Medulla oblongata (tissue), 1 donor: ENCODE results near the gene CYP4B1.

Source experiments
- DNase-seq: peaks from one replicate; pipeline ENCODE4 v3.0.0-alpha.2; 2015; ENCODE audit errors: extremely low spot score

Gene CYP4B1

GRCh38 chr1:46793126-46793525 is 5.7 kb upstream of the CYP4B1 start:
- no peak for DNase-seq

GRCh38 chr1:46797696-46798470 is 963 bp upstream of the CYP4B1 start:
- DNase-seq, result no peak

- no peak for DNase-seq
Observed at GRCh38 chr1:46800742-46801141, 1.9 kb downstream of the CYP4B1 start.

GRCh38 chr1:46801323-46802055 is 2.6 kb downstream of the CYP4B1 start:
- DNase-seq, result no peak

GRCh38 chr1:46802081-46802480 is 3.2 kb downstream of the CYP4B1 start:
- DNase-seq, result no peak

GRCh38 chr1:46802901-46803574 is 4.2 kb downstream of the CYP4B1 start:
- DNase-seq, result no peak

- no peak for DNase-seq
Observed at GRCh38 chr1:46804027-46804889, 5.4 kb downstream of the CYP4B1 start.

GRCh38 chr1:46804926-46805325 is 6.1 kb downstream of the CYP4B1 start:
- no peak for DNase-seq

- no peak for DNase-seq
Observed at GRCh38 chr1:46805755-46806154, 6.9 kb downstream of the CYP4B1 start.

- no peak for DNase-seq
Observed at GRCh38 chr1:46806196-46807020, 7.6 kb downstream of the CYP4B1 start.

GRCh38 chr1:46807046-46807972 is 8.5 kb downstream of the CYP4B1 start:
- no peak for DNase-seq

GRCh38 chr1:46809071-46809470 is 10.2 kb downstream of the CYP4B1 start:
- no peak for DNase-seq

- DNase-seq, result no peak
Observed at GRCh38 chr1:46809904-46810303, 11.1 kb downstream of the CYP4B1 start.

GRCh38 chr1:46810596-46810995 is 11.8 kb downstream of the CYP4B1 start:
- no peak for DNase-seq

GRCh38 chr1:46811053-46811452 is 12.2 kb downstream of the CYP4B1 start:
- DNase-seq, result no peak

- DNase-seq, result no peak
Observed at GRCh38 chr1:46812065-46812963, 13.5 kb downstream of the CYP4B1 start.

GRCh38 chr1:46812996-46813857 is 14.4 kb downstream of the CYP4B1 start:
- DNase-seq, result no peak
